Uterus (tissue), 2 donors: ENCODE results near the gene SPANXA1.
"Not testable (repeated sequence)": the region's sequence is repeated elsewhere in the genome, so short reads cannot be mapped to it uniquely, and the experiment has no call there.

ENCODE experiments used
- POLR2A ChIP-seq, 2 donors: fragments of 450-650 bp; IDR thresholded peaks; one replicate each; pipeline ENCODE4 v1.6.1; 2016; ENCODE audit warnings: antibody characterized with exemption in 2 of 2, mild to moderate bottlenecking in 1 of 2, moderate library complexity in 1 of 2
- TF ChIP-seq, protein P1 (sequence below), 4 experiments: fragments of 200-600 bp in 2 of 4; fragments of 450-650 bp in 2 of 4; sonication (generic) in 2 of 4; IDR thresholded peaks; one replicate each; pipeline ENCODE4 v1.5.1; 2016 to 2019; ENCODE audit warnings: antibody characterized with exemption in 4 of 4, mild to moderate bottlenecking in 2 of 4, moderate library complexity in 1 of 4

DNA sequence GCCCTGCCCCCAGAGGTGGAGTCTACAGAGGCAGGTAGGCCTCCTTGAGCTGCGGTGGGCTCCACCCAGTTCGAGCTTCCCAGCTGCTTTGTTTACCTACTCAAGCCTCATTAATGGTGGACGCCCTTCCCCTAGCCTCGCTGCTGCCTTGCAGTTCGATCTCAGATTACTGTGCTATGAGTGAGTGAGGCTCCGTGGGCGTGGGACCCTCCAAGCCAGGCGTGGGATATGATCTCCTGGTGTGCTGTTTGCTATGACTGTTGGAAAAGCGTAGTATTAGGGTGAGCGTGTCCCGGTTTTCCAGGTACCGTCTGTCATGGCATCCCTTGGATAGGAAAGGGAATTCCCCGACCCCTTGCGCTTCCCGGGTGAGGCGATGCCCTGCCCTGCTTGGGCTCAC is 42.0 kb downstream of the SPANXA1 start:
- TF ChIP-seq, protein P1, sequence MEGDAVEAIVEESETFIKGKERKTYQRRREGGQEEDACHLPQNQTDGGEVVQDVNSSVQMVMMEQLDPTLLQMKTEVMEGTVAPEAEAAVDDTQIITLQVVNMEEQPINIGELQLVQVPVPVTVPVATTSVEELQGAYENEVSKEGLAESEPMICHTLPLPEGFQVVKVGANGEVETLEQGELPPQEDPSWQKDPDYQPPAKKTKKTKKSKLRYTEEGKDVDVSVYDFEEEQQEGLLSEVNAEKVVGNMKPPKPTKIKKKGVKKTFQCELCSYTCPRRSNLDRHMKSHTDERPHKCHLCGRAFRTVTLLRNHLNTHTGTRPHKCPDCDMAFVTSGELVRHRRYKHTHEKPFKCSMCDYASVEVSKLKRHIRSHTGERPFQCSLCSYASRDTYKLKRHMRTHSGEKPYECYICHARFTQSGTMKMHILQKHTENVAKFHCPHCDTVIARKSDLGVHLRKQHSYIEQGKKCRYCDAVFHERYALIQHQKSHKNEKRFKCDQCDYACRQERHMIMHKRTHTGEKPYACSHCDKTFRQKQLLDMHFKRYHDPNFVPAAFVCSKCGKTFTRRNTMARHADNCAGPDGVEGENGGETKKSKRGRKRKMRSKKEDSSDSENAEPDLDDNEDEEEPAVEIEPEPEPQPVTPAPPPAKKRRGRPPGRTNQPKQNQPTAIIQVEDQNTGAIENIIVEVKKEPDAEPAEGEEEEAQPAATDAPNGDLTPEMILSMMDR (IDR thresholded peaks at IDR 0.05): not testable (repeated sequence)
- not testable (repeated sequence) for TF ChIP-seq POLR2A (IDR thresholded peaks at IDR 0.05)
